ENCODE measurements around the gene C11orf68. TPM values are rescaled to one million over a fixed set of nuclear protein-coding genes. Genes with fewer than 3 reads are reported as not detected.
A peak's percentile ranks its signal among the peaks of the same experiment; 100 is the strongest.

The C11orf68 gene
- total and polyA plus RNA-seq, 10 of the 15 experiments (the other 5 are each of a cell fraction or from before 2014, with no cell fraction given) = 3.0 to 25.4 (median 16.7) TPM

- TF ChIP-seq CHD4 (IDR thresholded peaks at IDR 0.05) (no peak), RCOR1 (conservative IDR thresholded peaks at IDR 0.05; ENCODE audit: low read depth, low read length) (peak; percentile 69; the same call in 1 of the 2 replicates), NFIC (IDR thresholded peaks at IDR 0.05; ENCODE audit: low read depth, low read length) (no peak), POU2F2 (IDR thresholded peaks at IDR 0.05; ENCODE audit: borderline replicate concordance, low read depth, low read length) (peak; percentile 48; the same call in 1 of the 3 replicates), ETV6 (conservative IDR thresholded peaks at IDR 0.05 in 1 of 2, IDR thresholded peaks at IDR 0.05 in 1 of 2; ENCODE audit: borderline replicate concordance in 1 of 2, low read depth in 1 of 2) (no peak), WRNIP1 (IDR thresholded peaks at IDR 0.05; ENCODE audit: borderline replicate concordance, low read depth, low read length) (no peak), TCF3 (IDR thresholded peaks at IDR 0.05; ENCODE audit: borderline replicate concordance, insufficient read depth, low read depth, low read length) (peak; percentile 35; the same call in 1 of the 2 replicates), TCF12 (IDR thresholded peaks at IDR 0.05; ENCODE audit: low read depth, low read length) (0 out of 2 replicates have a peak, but pooled peaks have one; percentile 68), PAX8 (IDR thresholded peaks at IDR 0.05) (no peak), GABPA (IDR thresholded peaks at IDR 0.05; ENCODE audit: low read depth) (no peak), CREB1 (IDR thresholded peaks at IDR 0.05; ENCODE audit: low read depth) (no peak), CEBPZ (IDR thresholded peaks at IDR 0.05; ENCODE audit: low read depth, low read length) (no peak), IKZF1 (conservative IDR thresholded peaks at IDR 0.05) (0 out of 2 replicates have a peak, but pooled peaks have one; percentile 42), BCLAF1 (IDR thresholded peaks at IDR 0.05) (no peak), CREM (IDR thresholded peaks at IDR 0.05; ENCODE audit: low read depth) (peak; percentile 53; the same call in 1 of the 2 replicates), SMAD5 (IDR thresholded peaks at IDR 0.05; ENCODE audit: low read depth) (no peak), SMAD1 (IDR thresholded peaks at IDR 0.05; ENCODE audit: low read depth, partially characterized antibody) (no peak), KAT2A (conservative IDR thresholded peaks at IDR 0.05; ENCODE audit: control insufficient read depth, low read depth, low read length) (no peak), RUNX3 (IDR thresholded peaks at IDR 0.05; ENCODE audit: low read length) (no peak), GATAD2B (conservative IDR thresholded peaks at IDR 0.05; ENCODE audit: low read depth) (peak; percentile 55; the same call in 1 of the 2 replicates), IRF5 (IDR thresholded peaks at IDR 0.05; ENCODE audit: borderline replicate concordance) (no peak), ELK1 (IDR thresholded peaks at IDR 0.05; ENCODE audit: low read depth, low read length) (peak; percentile 26; the same call in 1 of the 2 replicates), TBL1XR1 (IDR thresholded peaks at IDR 0.05; ENCODE audit: low read depth, low read length) (0 out of 2 replicates have a peak, but pooled peaks have one; percentile 18), RAD51 (IDR thresholded peaks at IDR 0.05) (no peak)
Observed at GRCh38 chr11:65884716-65885092, 34.2 kb downstream of the C11orf68 start (continued).

All from GM12878 (cell line).